GM18508 (cell line): ENCODE data around the gene MED16.
"Not testable (repeated sequence)": the region's sequence is repeated elsewhere in the genome, so short reads cannot be mapped to it uniquely, and the experiment has no call there.

Source experiments
- ATAC-seq: cut with Tn5 transposase; IDR thresholded peaks from one replicate; pipeline ENCODE4 v1.9.1; 2021; ENCODE audit warnings: moderate number of reproducible peaks; ENCODE audit not compliant: insufficient read depth, unreplicated experiment

The MED16 gene

DNA sequence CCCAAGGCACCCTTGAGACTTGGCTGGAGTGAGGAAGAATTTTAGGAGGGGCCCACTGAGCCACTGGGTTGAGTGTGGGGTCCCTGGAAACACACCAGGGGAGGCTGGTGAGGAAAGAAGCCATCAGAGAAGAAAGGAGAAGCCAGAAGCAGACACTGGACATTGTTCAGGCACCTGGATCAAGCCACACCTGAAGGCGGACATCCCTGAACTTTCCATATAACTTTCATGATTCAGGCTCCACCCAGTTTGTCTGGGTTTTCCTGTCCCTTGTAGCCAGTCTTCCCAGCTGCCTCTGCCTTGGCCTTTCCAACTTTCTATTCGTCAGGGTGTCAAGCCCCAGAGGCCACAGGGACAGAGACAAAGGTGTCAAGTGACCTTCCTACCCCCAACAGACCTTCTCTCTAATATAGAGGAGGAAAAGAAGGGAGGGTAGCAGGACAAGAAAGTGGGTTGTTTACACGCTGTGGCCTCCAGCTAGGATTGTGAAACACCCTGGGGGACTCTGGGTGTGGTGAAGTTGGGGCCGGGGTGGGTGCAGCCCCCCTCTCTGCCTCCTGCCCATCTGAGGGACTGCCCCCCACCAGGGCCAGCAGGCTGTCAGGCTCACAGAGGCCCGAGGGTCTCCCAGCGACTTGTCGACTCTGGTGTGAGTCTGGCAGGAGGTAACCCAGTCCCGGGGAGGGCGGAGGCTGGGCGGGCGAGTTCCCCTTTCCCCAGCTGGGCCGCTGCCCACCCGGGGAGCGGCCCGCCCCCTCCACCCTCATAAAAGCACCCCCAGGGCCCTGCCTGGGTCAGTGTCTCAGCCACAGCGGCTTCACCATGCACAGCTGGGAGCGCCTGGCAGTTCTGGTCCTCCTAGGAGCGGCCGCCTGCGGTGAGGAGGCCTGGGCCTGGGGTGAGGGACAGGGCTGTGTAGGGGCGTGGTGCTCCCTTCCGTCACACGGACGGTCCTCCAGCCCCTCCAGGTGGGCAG is 33.8 kb downstream of the MED16 start, which contains the start of gene CFD:
TSS of gene CFD (plus strand) at position 797 of the 976 bp plus-strand sequence. CDS start at position 823, 26 bp downstream.
- no peak for ATAC-seq

DNA sequence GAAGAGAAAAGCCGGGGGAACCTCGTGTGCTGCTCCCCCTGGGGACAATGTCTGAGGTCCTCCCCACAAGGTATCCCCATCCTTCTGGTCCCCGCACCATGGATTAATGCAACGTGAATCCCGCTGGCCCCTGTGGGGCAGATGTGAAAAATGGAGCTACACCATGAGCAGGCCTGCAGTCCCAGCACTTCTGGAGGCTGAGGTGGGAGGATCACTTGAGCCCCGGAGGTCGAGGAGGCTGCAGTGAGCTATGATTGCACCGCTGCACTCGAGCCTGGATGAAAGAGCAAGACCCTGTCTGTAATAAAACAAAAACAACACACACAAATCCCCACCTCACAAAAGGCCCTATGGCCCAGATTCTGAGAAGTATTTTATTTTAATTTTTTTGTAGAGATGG is 34.7 kb downstream of the MED16 start:
- ATAC-seq, result no peak

DNA sequence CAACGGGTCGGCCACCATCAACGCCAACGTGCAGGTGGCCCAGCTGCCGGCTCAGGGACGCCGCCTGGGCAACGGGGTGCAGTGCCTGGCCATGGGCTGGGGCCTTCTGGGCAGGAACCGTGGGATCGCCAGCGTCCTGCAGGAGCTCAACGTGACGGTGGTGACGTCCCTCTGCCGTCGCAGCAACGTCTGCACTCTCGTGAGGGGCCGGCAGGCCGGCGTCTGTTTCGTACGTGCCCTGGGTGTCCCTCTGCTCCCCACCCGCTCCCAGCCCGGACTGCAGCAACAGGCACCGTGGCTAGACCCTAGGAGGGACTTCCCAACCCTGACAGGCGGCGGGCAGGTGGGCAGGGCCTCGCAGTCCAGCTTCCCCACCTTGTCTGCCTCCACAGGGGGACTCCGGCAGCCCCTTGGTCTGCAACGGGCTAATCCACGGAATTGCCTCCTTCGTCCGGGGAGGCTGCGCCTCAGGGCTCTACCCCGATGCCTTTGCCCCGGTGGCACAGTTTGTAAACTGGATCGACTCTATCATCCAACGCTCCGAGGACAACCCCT is 37.3 kb downstream of the MED16 start:
- no peak for ATAC-seq

DNA sequence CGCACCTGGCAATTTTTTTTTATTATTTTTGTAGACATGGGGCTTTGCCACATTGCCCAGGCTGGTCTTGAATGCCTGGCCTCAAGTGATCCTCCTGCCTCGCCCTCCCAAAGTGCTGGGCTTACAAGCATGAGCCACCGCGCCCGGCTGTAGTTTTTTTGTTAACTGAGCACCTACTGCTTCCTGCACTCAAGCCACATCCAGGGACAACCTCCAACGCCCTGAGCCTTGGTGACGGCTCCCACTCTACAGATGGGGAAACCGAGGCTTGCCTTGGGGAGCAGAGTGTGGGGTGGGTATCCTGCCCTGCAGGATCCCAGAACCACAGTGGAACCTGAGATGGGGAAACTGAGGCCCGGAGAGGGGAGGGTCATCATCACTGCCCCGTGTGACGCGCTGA is 37.8 kb downstream of the MED16 start:
- no peak for ATAC-seq

DNA sequence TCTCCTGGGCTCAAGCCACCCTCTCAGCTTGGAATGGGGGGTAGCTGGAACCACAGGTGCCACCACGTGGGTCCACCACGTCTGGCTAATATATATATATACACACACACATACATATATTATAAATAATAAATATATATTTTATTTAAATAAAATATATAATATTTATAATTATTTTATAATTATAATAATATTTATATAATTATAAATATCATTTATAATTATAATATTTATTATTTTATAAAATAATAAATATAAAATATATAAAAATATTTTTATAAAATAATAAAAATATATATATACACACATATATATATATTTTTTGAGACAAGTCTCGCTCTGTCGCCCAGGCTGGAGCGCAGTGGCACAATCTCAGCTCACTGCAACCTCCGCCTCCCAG is 38.4 kb downstream of the MED16 start:
- ATAC-seq, result no peak

DNA sequence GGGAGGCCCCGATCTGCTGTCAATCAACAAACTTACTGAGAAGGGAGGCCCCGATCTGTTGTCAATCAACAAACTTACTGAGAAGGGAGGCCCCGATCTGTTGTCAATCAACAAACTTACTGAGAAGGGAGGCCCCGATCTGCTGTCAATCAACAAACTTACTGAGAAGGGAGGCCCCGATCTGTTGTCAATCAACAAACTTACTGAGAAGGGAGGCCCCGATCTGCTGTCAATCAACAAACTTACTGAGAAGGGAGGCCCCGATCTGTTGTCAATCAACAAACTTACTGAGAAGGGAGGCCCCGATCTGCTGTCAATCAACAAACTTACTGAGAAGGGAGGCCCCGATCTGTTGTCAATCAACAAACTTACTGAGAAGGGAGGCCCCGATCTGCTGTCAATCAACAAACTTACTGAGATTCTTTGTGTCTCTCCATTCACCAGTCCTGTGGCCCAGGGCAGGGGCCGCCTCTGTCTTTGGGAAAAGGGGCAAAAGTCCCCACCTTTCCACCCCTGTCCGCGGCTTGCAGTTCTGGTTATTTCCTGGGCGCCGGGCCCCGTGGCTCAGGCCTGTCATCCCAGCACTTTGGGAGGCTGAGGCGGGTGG is 39.3 kb downstream of the MED16 start:
- ATAC-seq, result not testable (repeated sequence)

DNA sequence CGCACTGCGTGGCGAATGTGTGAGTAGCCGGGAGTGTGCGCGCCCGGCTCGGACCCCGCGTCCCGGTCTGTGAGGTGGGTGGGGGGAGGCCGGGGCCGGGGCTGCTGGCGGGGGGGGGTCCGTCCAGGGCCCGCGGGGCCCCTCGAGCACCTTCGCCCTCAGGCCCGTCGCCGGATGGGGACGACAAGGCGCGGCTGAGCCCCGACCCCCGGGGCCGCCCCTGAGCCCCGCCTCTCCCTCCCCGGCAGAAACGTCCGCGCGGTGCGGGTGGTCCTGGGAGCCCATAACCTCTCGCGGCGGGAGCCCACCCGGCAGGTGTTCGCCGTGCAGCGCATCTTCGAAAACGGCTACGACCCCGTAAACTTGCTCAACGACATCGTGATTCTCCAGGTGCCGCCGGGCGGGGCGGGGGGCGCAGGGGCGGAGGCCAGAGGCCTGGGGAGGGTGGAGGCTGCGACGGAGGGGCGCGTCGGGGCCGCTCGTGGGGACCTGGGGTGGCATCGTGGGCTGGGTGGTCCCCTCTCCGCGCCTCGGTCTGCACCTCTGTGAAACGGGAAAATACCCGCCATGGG is 39.9 kb downstream of the MED16 start:
- ATAC-seq, result no peak

DNA sequence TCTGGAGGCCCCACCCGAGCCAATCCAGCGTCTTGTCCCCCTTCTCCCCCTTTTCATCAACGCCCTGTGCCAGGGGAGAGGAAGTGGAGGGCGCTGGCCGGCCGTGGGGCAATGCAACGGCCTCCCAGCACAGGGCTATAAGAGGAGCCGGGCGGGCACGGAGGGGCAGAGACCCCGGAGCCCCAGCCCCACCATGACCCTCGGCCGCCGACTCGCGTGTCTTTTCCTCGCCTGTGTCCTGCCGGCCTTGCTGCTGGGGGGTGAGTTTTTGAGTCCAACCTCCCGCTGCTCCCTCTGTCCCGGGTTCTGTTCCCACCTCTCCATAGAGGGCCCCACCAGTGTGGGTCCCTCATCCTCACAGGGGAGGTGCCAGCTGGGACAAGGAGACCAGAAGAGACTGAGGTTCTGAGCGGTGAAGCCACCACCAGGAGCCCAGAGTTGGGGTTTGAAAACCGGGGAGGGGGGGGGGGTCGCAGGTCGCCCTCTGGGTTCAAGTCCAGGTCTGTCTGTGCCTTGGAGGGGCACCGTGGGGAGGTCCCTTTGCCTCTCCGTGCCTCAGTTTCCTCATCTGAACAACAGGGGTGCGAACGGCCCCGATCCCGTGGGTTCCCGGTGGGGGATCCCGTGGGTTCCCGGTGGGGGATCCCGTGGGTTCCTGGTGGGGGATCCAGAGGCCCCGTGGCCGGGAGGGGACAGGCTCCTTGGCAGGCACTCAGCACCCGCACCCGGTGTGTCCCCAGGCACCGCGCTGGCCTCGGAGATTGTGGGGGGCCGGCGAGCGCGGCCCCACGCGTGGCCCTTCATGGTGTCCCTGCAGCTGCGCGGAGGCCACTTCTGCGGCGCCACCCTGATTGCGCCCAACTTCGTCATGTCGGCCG is 40.6 kb downstream of the MED16 start, which contains the start of gene ELANE:
TSS of gene ELANE (plus strand) at position 168 of the 878 bp plus-strand sequence. CDS start at position 194, 26 bp downstream.
- ATAC-seq, result no peak

DNA sequence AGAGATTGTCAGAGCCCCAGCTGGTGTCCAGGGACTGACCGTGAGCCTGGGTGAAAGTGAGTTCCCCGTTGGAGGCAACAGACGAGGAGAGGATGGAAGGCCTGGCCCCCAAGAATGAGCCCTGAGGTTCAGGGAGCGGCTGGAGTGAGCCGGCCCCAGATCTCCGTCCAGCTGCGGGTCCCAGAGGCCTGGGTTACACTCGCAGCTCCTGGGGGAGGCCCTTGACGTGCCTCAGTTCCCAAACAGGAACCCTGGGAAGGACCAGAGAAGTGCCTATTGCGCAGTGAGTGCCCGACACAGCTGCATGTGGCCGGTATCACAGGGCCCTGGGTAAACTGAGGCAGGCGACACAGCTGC is 42.0 kb downstream of the MED16 start:
- no peak for ATAC-seq

DNA sequence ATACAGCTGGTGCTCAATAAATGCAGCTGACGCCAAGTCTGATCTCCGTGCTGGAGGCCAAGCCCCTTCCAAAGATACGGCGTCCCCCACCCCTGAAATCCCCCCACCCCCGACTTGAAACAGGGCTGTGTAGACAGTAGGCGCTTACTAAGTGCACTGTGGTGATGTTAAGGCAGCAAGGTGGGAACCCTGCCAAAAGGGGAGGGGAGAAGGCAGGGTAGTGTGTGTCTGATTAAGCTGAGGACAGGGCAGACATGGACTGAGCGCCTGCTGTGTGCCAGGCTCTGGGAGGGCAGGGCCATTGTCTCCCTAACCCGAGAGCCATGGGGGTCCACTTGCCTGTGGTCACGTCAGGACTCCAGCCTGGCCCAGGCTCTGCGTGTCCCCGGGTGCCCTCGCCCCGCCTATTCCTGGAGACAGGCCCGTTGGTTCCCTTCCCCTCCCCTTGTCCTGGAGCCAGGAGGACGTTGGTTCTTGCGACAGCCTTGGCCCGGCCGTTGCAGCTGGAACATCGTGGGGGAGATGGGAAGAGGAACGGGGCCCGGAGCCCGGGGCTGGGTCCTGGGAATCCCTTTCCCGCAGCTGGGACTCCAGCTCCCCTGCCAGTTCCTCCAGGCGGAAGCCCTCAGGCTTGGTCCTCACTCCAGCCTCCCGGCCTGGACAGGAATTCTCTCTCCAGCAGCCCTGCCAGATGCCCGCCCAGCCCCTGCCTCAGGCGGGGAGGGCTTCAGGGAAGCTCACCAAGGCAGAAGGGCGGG is 42.6 kb downstream of the MED16 start:
- no peak for ATAC-seq

DNA sequence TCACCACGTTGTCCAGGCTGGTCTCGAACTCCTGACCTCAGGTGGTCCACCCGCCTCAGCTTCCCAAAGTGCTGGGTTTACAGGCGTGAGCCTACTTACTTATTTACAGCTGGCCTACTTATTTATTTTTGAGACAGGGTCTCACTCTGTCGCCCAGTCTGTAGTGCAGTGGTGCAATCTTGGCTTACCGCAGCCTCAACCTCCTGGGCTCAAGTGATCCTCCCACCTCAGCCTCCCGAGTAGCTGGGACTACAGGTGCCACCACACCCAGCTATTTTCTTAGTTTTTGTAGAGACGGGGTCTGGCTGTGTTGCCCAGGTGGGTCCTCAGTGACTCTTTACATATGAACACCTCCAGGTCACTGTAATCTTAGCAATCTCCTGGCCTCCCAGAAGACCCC is 43.8 kb downstream of the MED16 start:
- not testable (repeated sequence) for ATAC-seq

DNA sequence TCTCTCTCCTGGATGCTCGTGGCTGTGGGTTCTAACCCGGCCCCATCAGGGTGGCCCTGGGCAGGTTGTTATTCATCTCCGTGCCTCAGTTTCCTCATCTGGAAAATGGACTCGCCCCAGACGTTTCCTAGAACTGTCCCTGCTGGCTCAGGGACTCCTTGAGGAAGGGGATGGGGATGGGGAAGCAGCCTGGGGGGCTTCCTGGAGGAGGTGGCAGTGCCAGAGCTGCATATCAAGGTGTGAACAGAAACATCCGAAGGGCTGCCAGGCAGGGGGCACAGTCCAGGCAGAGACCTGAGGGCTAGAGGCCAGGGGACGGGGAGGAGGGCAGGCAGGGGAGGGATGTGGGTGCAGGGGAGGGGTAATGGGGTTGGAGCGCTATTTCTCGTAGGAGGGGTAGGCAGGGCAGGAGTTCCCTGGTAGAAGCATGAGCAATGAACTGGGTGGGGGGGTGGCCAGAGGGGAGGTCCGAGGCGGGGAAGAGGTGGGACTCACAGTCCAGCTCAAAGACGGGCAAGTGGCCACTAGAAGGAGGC is 44.5 kb downstream of the MED16 start:
- ATAC-seq, result no peak

DNA sequence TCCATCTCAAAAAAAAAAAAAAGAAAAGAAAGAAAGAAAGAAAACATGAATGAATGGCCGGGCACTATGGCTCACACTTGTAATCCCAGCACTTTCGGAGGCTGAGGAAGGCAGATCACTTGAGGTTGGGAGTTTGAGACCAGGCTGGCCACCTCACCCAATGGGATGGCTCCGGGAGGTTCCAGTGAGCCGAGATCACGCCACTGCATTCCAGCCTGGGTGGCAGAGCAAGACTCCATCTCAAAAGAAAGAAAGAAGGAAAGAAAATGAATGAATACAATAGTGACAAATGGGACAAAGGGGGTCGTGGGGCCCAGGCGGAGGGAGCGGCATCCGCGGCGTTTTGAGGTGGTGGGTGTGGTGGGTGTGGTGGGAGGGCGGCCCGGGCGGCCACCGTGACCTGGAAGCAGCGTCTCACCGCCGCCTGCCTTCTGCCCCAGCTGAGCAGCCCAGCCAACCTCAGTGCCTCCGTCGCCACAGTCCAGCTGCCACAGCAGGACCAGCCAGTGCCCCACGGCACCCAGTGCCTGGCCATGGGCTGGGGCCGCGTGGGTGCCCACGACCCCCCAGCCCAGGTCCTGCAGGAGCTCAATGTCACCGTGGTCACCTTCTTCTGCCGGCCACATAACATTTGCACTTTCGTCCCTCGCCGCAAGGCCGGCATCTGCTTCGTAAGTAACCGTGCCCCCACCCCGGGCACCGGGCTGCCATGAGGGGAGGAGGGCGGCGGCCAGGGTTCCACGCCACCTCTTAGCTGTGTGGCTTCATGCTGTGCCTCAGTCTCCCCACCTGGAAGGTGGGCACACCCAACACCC is 47.1 kb downstream of the MED16 start:
- ATAC-seq, result no peak

DNA sequence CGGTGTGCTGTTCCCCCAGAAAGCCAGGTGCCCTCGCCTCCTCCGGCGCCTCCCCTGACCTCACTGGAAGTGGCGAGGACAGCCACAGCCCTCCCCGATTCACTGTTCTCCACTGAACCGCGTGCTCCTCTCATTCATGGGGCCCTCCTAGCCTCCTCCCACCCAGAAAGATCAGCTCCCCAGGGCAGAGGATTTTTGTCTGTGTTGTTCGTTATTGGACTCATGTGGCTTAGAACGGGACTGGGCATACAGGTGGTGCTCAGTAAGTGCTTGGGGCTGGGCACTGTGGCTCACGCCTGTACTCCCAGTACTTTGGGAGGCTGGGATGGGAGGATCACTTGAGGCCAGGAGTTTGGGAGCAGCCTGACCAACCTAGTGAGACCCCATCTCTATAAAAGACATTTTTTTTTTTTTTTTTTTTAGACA is 48.4 kb downstream of the MED16 start:
- no peak for ATAC-seq

DNA sequence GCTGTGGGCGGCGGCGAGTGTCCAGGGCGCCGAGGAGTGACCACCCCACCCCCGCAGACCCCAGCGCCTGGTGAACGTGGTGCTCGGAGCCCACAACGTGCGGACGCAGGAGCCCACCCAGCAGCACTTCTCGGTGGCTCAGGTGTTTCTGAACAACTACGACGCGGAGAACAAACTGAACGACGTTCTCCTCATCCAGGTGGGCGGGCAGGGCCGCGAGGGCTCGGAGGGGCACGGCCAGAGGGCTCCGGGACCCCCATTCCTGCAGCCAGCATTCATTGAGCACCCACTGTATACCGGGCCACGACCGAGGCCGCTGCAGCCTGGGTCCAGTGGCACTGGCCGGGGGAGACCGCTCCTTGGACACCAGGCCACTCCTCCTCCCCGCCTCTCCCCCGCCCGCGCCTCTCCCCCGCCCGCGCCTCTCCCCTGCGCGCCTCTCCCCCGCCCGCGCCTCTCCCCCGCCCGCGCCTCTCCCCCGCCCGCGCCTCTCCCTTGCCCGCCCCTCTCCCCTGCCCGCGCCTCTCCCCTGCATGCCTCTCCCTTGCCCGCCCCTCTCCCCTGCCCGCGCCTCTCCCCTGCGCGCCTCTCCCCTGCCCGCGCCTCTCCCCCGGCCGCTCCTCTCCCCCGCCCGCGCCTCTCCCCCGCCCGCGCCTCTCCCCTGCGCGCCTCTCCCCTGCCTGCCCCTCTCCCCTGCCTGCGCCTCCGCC is 49.0 kb downstream of the MED16 start:
- no peak for ATAC-seq

DNA sequence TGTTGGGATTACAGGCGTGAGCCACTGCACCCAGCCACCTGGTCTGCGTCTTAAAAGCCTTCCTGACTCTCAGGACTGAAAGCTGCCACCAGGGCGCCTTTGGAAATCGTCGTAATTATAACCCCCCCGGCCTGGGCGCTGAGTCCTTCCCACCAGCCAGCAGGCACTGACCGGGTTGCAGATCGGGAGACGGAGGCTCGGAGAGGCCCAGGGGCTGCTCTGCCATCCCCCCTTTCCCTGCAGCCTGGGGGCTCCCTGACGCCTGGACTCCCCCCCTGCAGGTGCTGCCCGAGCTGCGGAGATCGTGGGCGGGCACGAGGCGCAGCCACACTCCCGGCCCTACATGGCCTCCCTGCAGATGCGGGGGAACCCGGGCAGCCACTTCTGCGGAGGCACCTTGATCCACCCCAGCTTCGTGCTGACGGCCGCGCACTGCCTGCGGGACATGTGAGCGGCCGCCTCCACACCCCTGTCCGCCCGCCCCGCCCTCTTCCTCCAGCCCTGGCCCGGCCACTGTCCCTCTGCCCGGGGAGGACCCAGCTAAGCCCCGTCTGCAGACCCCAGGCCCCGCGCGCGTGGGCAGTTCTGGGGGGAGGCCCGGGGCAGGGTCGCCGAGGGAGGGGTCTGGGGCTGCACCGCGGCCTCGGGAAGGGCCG is 49.7 kb downstream of the MED16 start:
- no peak for ATAC-seq

DNA sequence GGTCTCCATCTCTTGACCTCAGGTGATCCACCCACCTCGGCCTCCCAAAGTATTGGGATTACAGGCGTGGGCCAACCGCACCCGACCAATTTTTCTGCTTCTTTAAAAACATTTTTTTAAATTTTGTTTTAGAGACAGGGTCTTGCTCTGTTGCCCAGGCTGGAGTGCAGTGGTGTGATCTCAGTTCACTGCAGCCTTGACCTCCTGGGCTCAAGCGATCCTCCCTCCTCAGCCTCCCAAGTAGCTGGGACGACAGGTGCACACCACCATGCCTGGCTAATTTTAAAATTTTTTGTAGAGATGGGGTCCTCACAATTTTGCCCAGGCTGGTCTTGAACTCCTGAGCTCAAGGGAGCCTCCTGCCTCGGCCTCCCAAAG is 50.2 kb downstream of the MED16 start:
- ATAC-seq, result not testable (repeated sequence)
